Activated CD8-positive, alpha-beta memory T cell treated with anti-CD3 and anti-CD28 coated beads, Interleukin-2, amount 50 U/mL, for 1 hour (primary cell): ENCODE data around the gene TESK1.
"Not testable (repeated sequence)": the region's sequence is repeated elsewhere in the genome, so short reads cannot be mapped to it uniquely, and the experiment has no call there.

Experiments used
- DNase-seq: peaks from one replicate; pipeline ENCODE4 v3.0.0-alpha.2; 2020; ENCODE audit errors: extremely low read depth

Gene TESK1

DNA sequence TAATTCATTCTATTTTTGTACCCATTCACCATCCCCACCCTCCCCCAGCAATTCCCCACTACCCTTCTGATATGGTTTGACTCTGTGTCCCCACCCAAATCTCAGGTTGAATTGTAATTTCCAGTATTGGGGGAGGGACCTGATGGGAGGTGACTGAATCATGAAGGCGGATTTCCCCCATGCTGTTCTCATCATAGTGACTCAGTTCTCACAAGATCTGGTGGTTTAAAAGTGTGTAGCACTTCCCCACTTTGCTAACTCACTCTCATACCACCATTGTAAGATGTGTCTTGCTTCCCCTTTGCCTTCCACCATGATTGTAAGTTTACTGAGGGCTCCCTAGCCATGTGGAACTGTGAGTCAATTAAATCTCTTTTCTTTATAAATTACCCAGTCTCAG is 25.9 kb upstream of the TESK1 start:
- no peak for DNase-seq

DNA sequence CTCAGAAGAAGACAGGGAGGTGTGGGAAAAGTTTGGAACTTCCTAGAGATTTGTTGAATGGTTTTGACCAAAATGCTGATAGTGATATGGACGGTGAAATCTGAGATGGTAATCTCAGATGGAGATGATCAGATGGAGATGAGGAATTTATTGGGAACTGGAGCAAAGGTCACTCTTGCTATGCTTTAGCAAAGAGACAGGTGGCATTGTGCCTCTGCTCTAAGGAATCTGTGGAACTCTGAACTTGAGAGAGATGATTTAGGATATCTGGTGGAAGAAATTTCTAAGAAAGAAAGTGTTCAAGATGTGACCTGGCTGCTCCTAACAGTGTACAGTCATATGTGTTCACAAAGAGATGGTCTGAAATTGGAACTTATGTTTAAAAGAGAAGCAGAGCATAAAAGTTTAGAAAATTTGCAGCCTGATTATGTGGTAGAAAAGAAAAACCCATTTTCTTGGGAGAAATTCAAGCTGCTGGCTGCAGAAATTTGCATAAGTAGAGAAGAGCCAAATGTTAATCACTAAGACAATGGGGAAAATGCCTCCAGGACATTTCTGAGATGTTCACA is 25.3 kb upstream of the TESK1 start:
- not testable (repeated sequence) for DNase-seq

DNA sequence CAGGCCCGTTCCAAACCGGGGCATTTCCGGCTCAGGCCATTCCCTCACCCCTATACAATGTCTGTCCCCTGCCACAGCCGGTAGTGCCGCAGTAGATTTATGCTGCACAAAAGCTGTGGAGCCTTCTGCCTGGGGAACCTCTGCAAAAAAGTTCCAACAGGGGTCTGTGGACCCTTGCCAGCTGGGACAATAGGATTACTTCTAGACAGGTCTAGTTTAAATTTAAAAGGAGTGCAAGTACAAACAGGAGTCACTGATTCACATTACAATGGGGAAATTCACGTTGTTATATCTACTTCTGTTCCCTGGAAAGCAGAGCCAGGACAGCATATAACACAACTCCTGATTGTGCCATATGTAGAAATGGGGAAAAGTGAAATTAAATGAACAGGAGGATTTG is 21.5 kb upstream of the TESK1 start:
- not testable (repeated sequence) for DNase-seq

DNA sequence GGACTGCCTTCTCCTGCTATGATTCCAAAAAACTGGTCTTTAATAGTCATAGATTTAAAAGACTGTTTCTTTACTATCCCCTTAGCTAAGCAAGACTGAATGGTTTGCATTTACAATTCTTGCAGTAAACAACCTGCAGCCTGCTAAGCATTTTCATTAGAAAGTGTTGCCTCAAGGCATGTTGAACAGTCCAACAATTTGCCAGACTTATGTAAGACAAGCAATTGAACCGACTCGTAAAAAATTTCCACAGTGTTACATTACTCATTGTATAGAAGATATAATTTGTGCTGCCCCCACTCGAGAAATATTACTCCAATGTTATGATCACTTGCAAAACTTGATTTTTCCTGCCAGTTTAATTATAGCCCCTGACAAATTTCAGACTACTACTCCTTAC is 20.4 kb upstream of the TESK1 start:
- not testable (repeated sequence) for DNase-seq

DNA sequence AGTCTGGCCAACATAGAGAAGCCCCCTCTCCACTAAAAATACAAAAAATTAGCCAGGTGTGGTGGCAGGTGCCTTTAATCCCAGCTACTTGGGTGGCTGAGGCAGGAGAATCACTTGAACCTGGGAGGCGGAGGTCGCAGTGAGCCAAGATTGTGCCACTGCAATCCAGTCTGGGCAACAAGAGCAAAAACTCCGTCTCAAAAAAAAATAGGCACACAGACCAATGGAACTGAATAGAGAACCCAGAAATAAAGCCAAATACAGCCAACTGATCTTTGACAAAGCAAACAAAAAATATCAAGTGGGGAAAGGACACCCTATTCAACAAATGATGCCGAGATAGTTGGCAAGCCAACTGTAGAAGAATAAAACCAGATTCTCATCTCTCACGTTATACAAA is 16.6 kb upstream of the TESK1 start:
- not testable (repeated sequence) for DNase-seq

DNA sequence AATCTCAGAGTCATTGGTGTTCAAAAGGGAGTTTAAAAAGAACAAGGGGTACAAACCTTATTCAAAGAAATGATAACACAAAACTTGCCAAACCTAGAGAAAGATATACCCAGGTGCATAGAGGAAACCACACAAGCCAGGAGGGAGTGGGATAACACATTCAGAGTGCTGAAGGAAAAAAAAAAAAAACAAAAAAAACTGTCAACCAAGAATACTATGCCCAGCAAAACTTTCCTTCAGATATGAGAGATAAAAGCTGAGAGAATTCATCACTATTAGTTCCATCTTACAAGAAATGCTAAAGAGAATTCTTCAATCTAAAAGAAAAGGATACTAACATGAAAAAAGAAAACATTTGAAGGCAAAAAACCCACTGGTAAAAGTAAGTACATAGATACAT is 11.5 kb upstream of the TESK1 start:
- no peak for DNase-seq

DNA sequence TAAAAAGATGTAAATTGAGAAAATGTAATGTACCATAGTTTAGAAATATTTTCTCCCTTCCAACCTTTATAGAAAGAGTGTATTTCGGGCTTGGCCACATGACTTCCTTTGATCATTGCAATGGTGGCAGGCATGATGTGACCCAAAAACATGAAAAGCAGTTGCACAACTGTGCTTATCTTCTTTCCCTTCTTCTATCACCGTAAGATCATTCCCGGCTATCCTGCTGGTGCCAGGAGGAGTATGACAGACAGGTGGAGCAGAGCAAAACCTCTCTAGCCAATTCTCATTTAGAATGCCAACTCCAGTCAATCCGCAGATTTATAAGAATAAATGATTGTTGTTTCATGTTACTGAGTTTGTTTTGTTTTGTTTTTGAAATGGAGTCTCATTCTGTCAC is 10.6 kb upstream of the TESK1 start:
- no peak for DNase-seq

DNA sequence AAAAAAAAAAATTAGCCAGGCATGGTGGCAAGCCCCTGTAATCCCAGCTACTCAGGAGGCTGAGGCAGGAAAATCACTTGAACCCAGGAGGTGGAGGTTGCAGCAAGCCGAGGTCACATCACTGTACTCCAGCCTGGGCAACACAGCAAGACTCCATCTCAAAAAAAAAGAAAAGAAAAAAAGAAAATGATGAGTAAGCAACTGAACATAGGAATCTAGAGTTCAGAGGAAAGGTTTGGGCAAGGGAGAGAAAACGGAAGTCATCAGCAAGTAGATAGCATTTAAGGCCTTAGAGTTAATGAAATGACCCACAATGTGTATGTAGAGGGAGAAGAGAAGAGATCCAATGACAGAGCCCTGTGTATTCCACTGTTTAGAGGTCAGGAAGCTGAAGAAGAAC is 8.2 kb upstream of the TESK1 start:
- DNase-seq: not testable (repeated sequence)

DNA sequence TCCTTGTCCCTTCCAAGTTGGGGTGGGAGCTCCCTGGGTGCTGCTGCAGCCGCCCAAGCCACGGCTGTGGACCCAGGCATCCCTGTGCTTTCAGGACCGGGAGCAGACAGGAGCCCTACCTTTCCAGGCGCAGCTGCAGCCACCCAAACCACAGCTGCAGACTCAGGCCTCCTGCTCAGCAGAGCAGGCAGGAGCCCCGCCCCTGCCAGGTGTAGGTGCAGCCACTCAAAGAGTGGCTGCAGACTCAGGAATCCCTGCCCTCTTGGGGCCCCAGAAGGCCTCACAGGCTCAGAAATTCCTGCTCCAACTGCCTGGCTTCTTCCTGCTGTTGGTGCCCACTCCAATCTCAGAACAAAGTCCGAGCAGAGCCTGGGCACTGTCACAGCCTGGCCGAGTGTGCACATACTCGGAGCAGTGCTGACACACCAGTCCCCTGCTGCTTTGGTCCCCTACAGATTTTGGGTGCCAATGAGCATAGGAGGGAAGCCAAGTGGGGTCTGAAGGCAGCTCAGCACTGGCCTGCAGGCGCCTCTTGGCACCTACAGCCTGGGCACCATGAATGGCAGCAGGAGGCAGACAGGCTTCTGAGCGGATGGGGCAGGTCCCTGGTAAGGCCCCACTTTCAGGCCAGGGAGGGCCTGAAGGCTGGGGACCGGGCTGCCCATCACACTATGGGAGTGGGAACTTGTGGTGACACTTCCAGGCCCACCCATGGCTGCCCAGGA is 6.0 kb upstream of the TESK1 start:
- DNase-seq: no peak

DNA sequence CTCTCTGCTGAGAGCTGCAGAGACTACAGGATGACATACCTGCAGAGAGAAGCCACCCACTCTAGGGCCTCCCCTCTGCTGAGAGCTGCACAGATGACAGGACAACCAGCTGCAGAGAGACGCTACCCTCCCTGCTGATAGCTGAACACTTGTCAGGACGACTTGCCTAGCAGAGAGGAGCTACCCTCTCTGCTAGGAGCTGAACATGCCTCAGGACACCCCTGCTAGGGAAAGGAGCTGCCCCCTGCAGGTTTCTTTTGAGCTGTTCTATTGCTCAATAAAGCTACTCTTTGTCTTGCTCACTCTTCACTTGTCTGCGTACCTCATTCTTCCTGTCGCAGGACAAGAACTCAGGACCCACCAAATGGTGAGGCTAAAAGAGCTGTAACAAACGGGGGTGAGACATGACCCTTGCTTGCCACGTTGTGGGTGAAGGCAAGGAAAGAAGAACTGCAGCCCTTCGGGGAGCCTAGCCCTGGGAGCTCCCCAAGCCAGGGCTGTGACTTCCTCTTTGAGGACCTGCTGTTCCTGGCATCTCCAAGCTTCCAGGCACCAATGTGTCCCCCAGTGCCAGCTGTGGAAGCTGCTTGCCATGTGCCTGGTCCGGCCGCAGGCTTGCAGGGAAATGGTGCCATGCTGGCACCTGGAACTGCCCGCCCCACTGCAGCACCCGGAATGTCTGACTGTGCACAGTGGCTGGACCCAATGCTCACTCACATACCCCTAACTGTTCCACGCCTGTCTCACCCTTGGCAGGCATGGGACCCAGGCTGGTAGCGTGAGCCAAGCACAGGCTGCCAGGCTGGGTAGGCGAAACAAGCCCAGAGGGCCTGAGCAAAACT is 5.1 kb upstream of the TESK1 start:
- no peak for DNase-seq

DNA sequence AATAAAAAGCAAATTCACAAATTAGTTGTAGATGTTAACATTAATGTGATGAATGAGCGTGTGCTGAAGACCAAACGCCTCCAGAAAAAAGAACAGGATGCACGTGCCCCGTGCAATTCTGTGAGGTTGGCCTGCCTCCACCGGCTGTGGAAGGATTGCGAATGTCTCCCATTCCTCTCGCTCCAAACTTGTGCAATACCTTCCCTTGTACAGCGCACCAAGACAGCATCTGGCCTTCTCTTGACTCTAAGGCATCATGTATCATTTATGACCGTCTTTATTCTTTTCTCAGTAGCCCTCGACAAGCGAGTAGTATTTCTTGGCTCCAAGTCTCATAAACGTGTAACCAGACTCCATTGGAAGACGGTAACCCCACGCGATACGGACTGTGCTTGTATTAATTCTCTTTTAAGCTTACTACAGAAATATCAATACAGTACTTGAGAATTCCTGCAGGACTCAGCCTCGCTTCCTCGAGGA is 1.5 kb upstream of the TESK1 start:
- DNase-seq: no peak

DNA sequence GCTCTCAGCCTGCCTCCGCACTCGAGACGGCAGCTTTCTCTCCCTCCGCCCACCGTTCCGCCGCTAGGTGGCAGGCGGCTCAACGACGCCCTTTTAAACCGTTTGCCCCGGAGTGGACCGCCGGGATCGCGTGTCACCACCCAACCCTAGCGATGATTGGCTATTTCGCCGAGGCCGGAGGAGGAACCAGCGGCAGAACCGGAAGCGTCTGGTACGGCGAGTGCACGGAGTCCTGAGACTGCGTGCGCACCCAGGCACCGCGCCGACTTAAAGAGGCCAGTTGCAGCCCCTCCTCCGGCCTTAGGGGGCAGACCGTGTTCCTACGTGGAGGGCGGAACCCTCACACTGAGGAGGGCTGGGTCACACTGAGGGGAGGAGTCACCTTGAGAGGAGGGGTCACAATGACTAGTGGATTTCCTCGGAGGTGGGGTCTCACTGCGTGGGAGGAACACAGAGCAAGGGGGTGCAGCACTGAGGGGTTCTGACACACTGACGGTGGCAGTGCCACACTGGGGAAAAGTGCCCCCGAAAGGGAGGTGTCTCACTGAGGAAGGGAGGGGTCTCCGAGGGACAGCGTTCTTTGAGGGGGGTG is 980 bp upstream of the TESK1 start:
- DNase-seq: peak; percentile 99

DNA sequence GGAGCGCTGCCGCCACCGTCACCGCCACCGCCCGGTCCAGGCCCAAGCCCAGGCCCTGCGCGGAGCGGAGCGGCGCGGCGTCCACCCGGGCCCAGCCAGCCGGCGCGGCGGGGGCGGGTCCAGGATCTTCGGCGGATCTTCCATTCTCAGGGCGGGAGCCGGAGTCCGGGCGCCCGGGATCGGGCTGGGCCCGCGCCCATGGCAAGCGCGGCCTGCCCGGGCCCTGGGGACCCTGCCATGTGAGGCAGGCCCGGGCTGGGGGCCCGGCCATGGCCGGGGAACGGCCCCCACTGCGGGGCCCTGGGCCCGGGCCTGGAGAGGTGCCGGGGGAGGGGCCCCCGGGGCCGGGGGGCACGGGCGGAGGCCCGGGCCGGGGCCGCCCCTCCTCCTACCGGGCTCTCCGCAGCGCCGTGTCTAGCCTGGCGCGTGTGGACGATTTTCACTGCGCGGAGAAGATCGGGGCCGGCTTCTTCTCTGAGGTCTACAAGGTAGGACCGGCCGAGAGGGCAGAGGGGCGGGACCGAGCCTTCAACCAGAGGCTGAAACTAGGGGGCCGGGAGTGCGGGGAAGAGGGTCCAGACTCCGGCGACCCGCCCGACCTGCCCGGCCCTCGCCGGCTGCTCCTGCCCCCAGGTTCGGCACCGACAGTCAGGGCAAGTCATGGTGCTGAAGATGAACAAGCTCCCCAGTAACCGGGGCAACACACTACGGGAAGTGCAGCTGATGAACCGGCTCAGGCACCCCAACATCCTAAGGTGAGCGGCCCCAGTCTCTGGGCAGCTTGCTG is 482 bp downstream of the TESK1 start:
- DNase-seq: no peak

DNA sequence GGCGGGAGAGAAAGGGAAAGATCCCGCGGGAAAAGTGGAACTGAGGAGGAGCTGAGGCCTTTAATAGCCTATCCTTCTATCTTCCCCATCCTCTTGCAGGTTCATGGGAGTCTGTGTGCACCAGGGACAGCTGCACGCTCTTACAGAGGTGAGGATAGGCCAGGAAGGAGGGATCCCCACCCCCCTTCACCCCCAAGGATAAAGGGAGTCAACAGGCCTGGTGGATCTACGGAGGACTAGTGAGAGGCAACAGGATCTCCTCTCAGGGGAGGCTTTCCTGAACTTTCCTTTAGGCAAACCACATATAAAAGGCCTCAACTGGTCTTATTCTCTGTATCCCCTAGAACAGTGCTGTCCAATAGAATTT is 1.1 kb downstream of the TESK1 start:
- no peak for DNase-seq

DNA sequence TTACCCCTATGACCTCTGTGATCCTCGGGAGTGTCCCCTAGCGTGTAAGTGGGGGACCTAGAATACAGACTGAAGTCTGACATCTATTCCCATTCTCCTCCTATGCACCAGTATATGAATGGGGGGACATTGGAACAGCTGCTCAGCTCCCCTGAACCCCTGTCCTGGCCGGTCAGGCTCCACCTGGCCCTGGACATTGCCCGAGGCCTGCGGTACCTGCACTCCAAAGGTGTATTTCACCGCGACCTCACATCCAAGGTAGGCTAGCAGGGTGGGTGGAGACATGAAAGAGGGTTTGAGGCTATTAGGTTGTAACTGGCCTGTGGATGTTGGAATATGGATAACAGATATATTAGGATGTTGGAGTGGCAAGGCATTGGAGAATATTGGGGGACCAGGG is 1.7 kb downstream of the TESK1 start:
- DNase-seq: no peak

DNA sequence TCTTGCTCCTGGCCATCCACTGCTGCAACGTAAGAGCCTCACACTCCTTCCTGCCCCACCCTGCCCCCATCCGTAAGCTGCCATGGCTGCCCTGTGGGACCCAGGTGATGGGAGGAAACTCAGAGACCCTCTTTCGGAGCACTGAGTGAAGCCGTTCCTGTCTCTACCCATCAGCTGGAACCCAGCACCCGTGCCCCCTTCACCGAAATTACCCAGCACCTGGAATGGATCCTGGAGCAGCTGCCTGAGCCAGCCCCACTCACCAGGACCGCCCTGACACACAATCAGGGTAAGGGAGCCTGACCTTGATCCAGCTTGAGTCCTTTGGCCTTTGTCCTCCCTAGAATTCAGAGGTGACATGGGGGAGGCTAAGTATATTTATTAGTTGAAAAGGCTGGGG is 3.2 kb downstream of the TESK1 start:
- DNase-seq: no peak

DNA sequence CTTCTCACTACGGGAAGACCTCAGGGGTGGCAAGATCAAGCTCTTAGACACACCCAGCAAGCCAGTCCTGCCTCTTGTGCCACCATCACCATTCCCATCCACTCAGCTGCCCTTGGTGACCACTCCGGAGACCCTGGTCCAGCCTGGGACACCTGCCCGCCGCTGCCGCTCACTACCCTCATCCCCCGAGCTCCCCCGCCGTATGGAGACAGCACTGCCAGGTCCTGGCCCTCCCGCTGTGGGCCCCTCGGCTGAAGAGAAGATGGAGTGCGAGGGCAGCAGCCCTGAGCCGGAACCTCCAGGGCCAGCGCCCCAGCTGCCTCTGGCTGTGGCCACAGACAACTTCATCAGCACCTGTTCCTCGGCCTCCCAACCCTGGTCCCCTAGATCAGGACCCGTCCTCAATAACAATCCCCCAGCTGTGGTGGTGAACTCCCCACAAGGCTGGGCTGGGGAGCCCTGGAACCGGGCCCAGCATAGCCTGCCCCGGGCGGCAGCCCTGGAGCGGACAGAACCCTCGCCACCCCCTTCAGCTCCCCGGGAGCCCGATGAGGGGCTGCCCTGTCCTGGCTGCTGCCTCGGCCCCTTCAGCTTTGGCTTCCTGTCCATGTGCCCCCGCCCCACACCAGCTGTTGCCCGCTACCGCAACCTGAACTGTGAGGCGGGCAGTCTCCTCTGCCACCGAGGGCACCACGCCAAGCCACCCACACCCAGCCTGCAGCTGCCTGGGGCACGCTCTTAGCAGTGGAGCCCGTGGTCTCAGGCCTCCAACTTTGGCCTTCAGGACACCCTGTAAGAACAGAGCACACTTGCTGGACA is 4.1 kb downstream of the TESK1 start:
- DNase-seq: no peak

DNA sequence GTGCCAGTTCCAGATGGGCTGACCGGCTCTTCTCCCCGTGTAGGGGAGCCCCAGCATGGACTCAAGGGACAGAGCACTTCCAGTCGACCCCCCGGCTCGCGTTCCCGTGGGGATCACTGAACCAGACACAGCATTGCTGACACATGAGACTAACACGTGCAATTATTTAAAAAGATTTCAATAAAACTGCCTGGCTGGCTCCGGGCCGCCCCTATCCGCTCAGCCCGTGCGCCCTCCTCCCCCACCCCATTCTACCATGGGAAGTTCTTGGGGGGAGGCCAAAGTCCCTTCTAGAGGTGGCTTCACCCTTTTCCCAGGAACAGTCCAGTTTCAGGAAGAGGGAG is 4.7 kb downstream of the TESK1 start:
- DNase-seq: no peak

DNA sequence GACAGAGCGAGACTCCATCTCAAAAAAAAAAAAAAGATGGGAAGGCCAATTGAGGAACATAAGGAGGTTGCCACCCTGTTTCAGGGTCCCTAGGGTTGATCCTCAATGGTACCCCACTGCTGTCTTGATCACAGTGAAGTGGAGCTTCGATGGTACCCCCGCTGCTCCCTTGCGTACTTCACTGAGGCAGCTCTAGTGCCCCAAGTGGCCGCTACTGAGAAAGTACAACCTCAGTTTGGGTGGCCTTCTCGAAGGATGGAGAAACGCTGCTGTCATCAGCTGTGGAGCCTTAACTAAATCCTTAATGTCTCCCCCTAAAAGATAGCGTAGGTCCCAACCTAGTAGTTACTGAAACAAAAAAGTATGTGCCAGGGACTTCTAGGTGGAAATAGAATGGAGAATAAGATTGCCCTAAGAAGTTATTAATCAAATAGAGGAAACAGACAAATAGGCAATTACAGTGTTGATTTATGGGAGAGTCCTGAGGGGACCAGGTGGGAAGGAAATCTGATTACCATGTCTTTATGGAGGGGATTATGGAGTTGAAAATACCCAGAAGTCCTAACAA is 6.3 kb downstream of the TESK1 start:
- DNase-seq: no peak

DNA sequence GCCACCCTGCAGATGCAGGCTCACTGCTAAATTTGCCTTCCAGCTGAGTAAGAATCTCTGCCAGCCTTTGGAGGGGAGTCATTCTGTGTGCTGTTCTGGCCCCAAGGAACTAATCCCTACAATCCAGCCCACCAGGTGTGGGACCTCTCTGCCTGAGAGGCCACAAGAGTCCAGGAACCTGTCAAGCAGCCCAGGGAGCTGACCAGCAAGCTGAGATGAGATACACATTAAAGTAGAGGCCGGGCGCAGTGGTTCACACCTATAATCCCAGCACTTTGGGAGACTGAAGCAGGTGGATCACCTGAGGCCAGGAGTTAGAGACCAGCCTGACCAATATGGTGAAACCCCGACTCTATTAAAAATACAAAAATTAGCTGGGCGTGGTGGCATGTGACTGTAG is 7.0 kb downstream of the TESK1 start:
- DNase-seq: not testable (repeated sequence)

DNA sequence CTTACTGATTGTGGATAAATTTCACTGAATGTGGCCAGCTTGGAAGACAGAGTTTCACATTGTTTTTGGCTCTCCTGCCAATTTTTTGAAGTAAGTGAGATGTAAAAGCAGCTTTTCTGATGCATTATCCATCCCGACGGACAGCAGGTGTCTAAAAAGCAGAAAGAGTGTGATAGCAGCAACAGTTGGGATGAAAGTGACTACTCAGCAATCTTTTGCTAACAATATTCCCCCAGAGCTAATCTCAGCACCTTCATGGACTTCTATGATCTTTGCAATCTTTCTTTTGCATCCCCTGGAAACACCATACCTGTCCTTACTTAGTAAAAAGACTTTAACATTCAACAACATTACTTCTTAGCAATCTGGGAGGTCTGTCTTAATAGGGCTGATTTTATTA is 7.8 kb downstream of the TESK1 start:
- DNase-seq: no peak
